ENCODE measurements around the gene TOX3.

TOX3 gene

DNA sequence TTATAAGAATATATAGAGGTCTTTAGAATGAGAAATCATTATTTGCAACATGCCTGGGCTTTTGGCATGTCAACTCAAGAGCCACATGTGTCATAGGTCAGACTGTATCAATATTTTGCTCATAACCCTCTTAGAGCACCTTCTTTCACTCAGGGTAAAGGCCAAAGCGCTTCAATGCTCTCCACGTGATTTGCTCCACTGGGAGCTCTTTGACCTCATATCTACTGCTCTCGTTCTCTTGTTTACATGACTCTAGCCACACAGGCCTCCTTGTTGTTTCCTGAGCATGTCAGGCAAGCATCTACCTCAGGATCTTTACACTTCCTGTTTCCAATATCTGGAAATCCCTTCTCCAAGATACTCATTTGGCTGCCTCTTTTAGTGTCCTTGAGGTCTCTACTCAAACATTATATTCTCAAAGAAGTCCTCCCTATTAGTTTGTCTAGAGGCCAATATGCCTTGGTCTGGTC lies 148.4 kb downstream of the TOX3 start:
- no peak for ATAC-seq
- TF ChIP-seq ZNF70 (CRISPR knock-in tag; IDR thresholded peaks at IDR 0.05) (no peak), ZFP3 (CRISPR knock-in tag; IDR thresholded peaks at IDR 0.05) (no peak), SNAI2 (CRISPR knock-in tag; IDR thresholded peaks at IDR 0.05) (no peak), ESRRG (CRISPR knock-in tag; IDR thresholded peaks at IDR 0.05) (no peak), ZFP30 (CRISPR knock-in tag; IDR thresholded peaks at IDR 0.05) (no peak), TCF4 (CRISPR knock-in tag; IDR thresholded peaks at IDR 0.05; ENCODE audit: borderline replicate concordance) (no peak), OSR1 (CRISPR knock-in tag; IDR thresholded peaks at IDR 0.05) (no peak), ISL1 (CRISPR knock-in tag; IDR thresholded peaks at IDR 0.05) (no peak), BACH2 (CRISPR knock-in tag; IDR thresholded peaks at IDR 0.05; ENCODE audit: borderline replicate concordance) (no peak), CSDC2 (CRISPR knock-in tag; IDR thresholded peaks at IDR 0.05) (no peak), PPARA (CRISPR knock-in tag; IDR thresholded peaks at IDR 0.05; ENCODE audit: borderline replicate concordance) (no peak), GLIS3 (CRISPR knock-in tag; IDR thresholded peaks at IDR 0.05) (no peak), ZNF565 (CRISPR knock-in tag; conservative IDR thresholded peaks at IDR 0.05; ENCODE audit: low read depth) (no peak)
- TF ChIP-seq, protein P1, sequence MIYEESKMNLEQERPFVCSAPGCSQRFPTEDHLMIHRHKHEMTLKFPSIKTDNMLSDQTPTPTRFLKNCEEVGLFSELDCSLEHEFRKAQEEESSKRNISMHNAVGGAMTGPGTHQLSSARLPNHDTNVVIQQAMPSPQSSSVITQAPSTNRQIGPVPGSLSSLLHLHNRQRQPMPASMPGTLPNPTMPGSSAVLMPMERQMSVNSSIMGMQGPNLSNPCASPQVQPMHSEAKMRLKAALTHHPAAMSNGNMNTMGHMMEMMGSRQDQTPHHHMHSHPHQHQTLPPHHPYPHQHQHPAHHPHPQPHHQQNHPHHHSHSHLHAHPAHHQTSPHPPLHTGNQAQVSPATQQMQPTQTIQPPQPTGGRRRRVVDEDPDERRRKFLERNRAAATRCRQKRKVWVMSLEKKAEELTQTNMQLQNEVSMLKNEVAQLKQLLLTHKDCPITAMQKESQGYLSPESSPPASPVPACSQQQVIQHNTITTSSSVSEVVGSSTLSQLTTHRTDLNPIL (CRISPR knock-in tag; IDR thresholded peaks at IDR 0.05; ENCODE audit: low read depth) = no peak
- TF ChIP-seq, protein P2, sequence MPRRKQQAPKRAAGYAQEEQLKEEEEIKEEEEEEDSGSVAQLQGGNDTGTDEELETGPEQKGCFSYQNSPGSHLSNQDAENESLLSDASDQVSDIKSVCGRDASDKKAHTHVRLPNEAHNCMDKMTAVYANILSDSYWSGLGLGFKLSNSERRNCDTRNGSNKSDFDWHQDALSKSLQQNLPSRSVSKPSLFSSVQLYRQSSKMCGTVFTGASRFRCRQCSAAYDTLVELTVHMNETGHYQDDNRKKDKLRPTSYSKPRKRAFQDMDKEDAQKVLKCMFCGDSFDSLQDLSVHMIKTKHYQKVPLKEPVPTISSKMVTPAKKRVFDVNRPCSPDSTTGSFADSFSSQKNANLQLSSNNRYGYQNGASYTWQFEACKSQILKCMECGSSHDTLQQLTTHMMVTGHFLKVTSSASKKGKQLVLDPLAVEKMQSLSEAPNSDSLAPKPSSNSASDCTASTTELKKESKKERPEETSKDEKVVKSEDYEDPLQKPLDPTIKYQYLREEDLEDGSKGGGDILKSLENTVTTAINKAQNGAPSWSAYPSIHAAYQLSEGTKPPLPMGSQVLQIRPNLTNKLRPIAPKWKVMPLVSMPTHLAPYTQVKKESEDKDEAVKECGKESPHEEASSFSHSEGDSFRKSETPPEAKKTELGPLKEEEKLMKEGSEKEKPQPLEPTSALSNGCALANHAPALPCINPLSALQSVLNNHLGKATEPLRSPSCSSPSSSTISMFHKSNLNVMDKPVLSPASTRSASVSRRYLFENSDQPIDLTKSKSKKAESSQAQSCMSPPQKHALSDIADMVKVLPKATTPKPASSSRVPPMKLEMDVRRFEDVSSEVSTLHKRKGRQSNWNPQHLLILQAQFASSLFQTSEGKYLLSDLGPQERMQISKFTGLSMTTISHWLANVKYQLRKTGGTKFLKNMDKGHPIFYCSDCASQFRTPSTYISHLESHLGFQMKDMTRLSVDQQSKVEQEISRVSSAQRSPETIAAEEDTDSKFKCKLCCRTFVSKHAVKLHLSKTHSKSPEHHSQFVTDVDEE (CRISPR knock-in tag; IDR thresholded peaks at IDR 0.05) = no peak
- TF ChIP-seq, protein P3, sequence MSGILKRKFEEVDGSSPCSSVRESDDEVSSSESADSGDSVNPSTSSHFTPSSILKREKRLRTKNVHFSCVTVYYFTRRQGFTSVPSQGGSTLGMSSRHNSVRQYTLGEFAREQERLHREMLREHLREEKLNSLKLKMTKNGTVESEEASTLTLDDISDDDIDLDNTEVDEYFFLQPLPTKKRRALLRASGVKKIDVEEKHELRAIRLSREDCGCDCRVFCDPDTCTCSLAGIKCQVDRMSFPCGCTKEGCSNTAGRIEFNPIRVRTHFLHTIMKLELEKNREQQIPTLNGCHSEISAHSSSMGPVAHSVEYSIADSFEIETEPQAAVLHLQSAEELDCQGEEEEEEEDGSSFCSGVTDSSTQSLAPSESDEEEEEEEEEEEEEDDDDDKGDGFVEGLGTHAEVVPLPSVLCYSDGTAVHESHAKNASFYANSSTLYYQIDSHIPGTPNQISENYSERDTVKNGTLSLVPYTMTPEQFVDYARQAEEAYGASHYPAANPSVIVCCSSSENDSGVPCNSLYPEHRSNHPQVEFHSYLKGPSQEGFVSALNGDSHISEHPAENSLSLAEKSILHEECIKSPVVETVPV (CRISPR knock-in tag; IDR thresholded peaks at IDR 0.05) = no peak
- TF ChIP-seq, protein P4, sequence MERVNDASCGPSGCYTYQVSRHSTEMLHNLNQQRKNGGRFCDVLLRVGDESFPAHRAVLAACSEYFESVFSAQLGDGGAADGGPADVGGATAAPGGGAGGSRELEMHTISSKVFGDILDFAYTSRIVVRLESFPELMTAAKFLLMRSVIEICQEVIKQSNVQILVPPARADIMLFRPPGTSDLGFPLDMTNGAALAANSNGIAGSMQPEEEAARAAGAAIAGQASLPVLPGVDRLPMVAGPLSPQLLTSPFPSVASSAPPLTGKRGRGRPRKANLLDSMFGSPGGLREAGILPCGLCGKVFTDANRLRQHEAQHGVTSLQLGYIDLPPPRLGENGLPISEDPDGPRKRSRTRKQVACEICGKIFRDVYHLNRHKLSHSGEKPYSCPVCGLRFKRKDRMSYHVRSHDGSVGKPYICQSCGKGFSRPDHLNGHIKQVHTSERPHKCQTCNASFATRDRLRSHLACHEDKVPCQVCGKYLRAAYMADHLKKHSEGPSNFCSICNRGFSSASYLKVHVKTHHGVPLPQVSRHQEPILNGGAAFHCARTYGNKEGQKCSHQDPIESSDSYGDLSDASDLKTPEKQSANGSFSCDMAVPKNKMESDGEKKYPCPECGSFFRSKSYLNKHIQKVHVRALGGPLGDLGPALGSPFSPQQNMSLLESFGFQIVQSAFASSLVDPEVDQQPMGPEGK (CRISPR knock-in tag; IDR thresholded peaks at IDR 0.05; ENCODE audit: borderline replicate concordance) = no peak

DNA sequence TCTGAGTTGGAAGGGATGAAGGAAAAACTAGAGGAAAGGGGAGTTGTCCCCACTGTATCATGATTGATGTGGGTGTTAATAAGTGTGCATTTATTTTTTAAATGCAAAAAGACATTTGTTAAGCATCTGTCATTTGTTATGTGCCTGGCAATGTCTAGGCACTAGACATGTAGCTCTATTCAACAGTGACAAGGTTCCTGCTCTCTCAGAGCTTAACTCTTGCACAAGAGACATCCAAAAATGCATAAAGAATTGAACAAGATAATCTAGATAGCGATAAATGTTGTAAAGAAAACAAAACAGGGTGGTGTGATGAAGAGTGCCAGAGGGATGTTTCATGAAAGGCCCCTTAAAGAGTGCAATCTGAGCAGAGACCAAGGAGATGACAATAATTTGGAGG lies 148.9 kb downstream of the TOX3 start:
- no peak for ATAC-seq
- TF ChIP-seq SNAI2 (CRISPR knock-in tag; IDR thresholded peaks at IDR 0.05) (no peak), TOX (CRISPR knock-in tag; IDR thresholded peaks at IDR 0.05; ENCODE audit: borderline replicate concordance) (no peak), TCF4 (CRISPR knock-in tag; IDR thresholded peaks at IDR 0.05; ENCODE audit: borderline replicate concordance) (no peak)
- TF ChIP-seq, protein P4 (CRISPR knock-in tag; IDR thresholded peaks at IDR 0.05; ENCODE audit: borderline replicate concordance) = no peak
- TF ChIP-seq, protein P5, sequence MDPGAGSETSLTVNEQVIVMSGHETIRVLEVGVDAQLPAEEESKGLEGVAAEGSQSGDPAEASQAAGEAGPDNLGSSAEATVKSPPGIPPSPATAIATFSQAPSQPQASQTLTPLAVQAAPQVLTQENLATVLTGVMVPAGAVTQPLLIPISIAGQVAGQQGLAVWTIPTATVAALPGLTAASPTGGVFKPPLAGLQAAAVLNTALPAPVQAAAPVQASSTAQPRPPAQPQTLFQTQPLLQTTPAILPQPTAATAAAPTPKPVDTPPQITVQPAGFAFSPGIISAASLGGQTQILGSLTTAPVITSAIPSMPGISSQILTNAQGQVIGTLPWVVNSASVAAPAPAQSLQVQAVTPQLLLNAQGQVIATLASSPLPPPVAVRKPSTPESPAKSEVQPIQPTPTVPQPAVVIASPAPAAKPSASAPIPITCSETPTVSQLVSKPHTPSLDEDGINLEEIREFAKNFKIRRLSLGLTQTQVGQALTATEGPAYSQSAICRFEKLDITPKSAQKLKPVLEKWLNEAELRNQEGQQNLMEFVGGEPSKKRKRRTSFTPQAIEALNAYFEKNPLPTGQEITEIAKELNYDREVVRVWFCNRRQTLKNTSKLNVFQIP (CRISPR knock-in tag; IDR thresholded peaks at IDR 0.05; ENCODE audit: borderline replicate concordance, low read depth) = no peak

DNA sequence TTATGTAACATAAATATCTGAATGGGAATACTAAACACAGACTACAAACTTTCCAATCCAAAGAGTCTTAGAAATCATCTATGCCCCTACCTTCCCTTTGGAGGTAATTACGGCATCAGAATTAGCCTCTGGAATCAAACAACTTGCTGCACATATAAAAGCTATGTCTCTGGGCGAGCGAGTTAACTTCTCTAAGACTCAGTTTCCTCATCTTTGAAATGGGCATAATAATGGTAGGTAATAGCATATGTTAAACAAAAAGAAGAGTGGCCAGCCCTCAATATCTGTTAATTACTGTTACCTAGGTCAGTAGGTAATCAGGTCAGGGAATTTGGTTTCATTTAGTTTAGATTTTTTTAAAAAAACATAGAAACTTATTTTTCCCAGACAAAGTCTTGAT lies 153.5 kb downstream of the TOX3 start:
- no peak for ATAC-seq
- TF ChIP-seq, protein P1 (CRISPR knock-in tag; IDR thresholded peaks at IDR 0.05; ENCODE audit: low read depth) = no peak
- TF ChIP-seq, protein P3 (CRISPR knock-in tag; IDR thresholded peaks at IDR 0.05) = no peak
- TF ChIP-seq OSR1 (CRISPR knock-in tag; IDR thresholded peaks at IDR 0.05) (no peak), ARNTL (CRISPR knock-in tag; IDR thresholded peaks at IDR 0.05; ENCODE audit: borderline replicate concordance, low read depth) (no peak), BACH2 (CRISPR knock-in tag; IDR thresholded peaks at IDR 0.05; ENCODE audit: borderline replicate concordance) (no peak), ESRRG (CRISPR knock-in tag; IDR thresholded peaks at IDR 0.05) (no peak), SNAI2 (CRISPR knock-in tag; IDR thresholded peaks at IDR 0.05) (no peak), GLIS3 (CRISPR knock-in tag; IDR thresholded peaks at IDR 0.05) (no peak), PPARA (CRISPR knock-in tag; IDR thresholded peaks at IDR 0.05; ENCODE audit: borderline replicate concordance) (no peak), CSDC2 (CRISPR knock-in tag; IDR thresholded peaks at IDR 0.05) (no peak), ZFP3 (CRISPR knock-in tag; IDR thresholded peaks at IDR 0.05) (no peak)
- TF ChIP-seq, protein P4 (CRISPR knock-in tag; IDR thresholded peaks at IDR 0.05; ENCODE audit: borderline replicate concordance) = no peak
